H9 (cell line): Measurements from ENCODE around the gene ANXA4. TPM values are rescaled to one million over a fixed set of nuclear protein-coding genes. Genes with fewer than 3 reads are reported as not detected.

Source experiments
- DNase-seq: peaks from one replicate; pipeline ENCODE4 v3.0.0-alpha.2; 2017
- H2AFZ ChIP-seq: one replicate; pipeline ENCODE4 v1.6.1; 2013; ENCODE audit warnings: mild to moderate bottlenecking, low read length, control low read depth, moderate library complexity
- H2AK5ac ChIP-seq: 2 replicates; pipeline ENCODE4 v1.6.1; 2013; ENCODE audit warnings: low read length, control low read depth, mixed read lengths; ENCODE audit not compliant: insufficient read length
- H2BK120ac ChIP-seq: one replicate; pipeline ENCODE4 v1.6.1; 2013; ENCODE audit warnings: low read depth, mild to moderate bottlenecking, low read length, control low read depth, inconsistent platforms; ENCODE audit not compliant: poor library complexity, severe bottlenecking
- H2BK12ac ChIP-seq: 2 replicates; pipeline ENCODE4 v1.6.1; 2013; ENCODE audit warnings: low read length, control low read depth, mixed read lengths, low read depth; ENCODE audit not compliant: insufficient read length
- H2BK15ac ChIP-seq: 2 replicates; pipeline ENCODE4 v1.6.1; 2013; ENCODE audit warnings: low read depth, low read length, control low read depth
- H2BK20ac ChIP-seq: one replicate; pipeline ENCODE4 v1.6.1; 2013; ENCODE audit warnings: low read depth, mild to moderate bottlenecking, low read length, control low read depth, inconsistent platforms; ENCODE audit not compliant: poor library complexity, severe bottlenecking
- H2BK5ac ChIP-seq: 2 replicates; pipeline ENCODE4 v1.6.1; 2013; ENCODE audit warnings: low read length, control low read depth, mixed read lengths; ENCODE audit not compliant: insufficient read length
- H3K14ac ChIP-seq: 2 replicates; pipeline ENCODE4 v1.6.1; 2013; ENCODE audit warnings: low read length, control low read depth; ENCODE audit not compliant: insufficient read depth
- H3K18ac ChIP-seq: 2 replicates; pipeline ENCODE4 v1.6.1; 2013; ENCODE audit warnings: low read depth, mild to moderate bottlenecking, mixed read lengths, low read length, control low read depth; ENCODE audit not compliant: insufficient read length
- H3K23ac ChIP-seq: 2 replicates; pipeline ENCODE4 v1.6.1; 2013; ENCODE audit warnings: low read length, control low read depth, mixed read lengths, low read depth; ENCODE audit not compliant: insufficient read length
- H3K23me2 ChIP-seq: 2 replicates; pipeline ENCODE4 v1.6.1; 2013; ENCODE audit warnings: low read depth, mild to moderate bottlenecking, mixed read lengths, low read length, control low read depth; ENCODE audit not compliant: insufficient read length, poor library complexity, severe bottlenecking
- H3K27ac ChIP-seq: 2 replicates; pipeline ENCODE4 v1.5.1; 2013; ENCODE audit warnings: low read length, control low read depth, mixed read lengths, low read depth; ENCODE audit not compliant: insufficient read length
- H3K27me3 ChIP-seq: 2 replicates; pipeline ENCODE4 v1.6.1; 2013; ENCODE audit warnings: low read length, control low read depth, inconsistent platforms; ENCODE audit not compliant: insufficient read depth
- H3K4ac ChIP-seq: 2 replicates; pipeline ENCODE4 v1.6.1; 2013; ENCODE audit warnings: low read depth, mild to moderate bottlenecking, control low read depth, inconsistent platforms, low read length, moderate library complexity
- H3K4me1 ChIP-seq: 2 replicates; pipeline ENCODE4 v1.6.1; 2013; ENCODE audit warnings: low read length, control low read depth, inconsistent platforms; ENCODE audit not compliant: insufficient read depth
- H3K4me2 ChIP-seq: 2 replicates; pipeline ENCODE4 v1.6.1; 2013; ENCODE audit warnings: low read length, control low read depth, mixed read lengths; ENCODE audit not compliant: insufficient read length, insufficient read depth
- H3K56ac ChIP-seq: 2 replicates; pipeline ENCODE4 v1.6.1; 2013; ENCODE audit warnings: low read depth, mild to moderate bottlenecking, mixed read lengths, low read length, control low read depth; ENCODE audit not compliant: insufficient read length
- H3K79me1 ChIP-seq: 2 replicates; pipeline ENCODE4 v1.6.1; 2013; ENCODE audit warnings: low read depth, mild to moderate bottlenecking, moderate library complexity, low read length, control low read depth, inconsistent platforms; ENCODE audit not compliant: insufficient read depth, poor library complexity, severe bottlenecking
- H3K79me2 ChIP-seq: 2 replicates; pipeline ENCODE4 v1.6.1; 2013; ENCODE audit warnings: low read length, control low read depth, inconsistent platforms; ENCODE audit not compliant: insufficient read depth
- H3K9ac ChIP-seq: 2 replicates; pipeline ENCODE4 v1.6.1; 2013; ENCODE audit warnings: low read length, control low read depth, mixed read lengths; ENCODE audit not compliant: insufficient read length; ENCODE audit errors: extremely low read depth
- H3K9me3 ChIP-seq: one replicate; pipeline ENCODE4 v1.6.1; 2013; ENCODE audit warnings: low read depth, low read length, inconsistent platforms; ENCODE audit not compliant: control insufficient read depth
- H3T11ph ChIP-seq: one replicate; pipeline ENCODE4 v1.6.1; 2013; ENCODE audit warnings: mild to moderate bottlenecking, low read length, control low read depth, inconsistent platforms
- H4K20me1 ChIP-seq: one replicate; pipeline ENCODE4 v1.6.1; 2013; ENCODE audit not compliant: control insufficient read depth, insufficient read length, insufficient read depth
- H4K5ac ChIP-seq: 2 replicates; pipeline ENCODE4 v1.6.1; 2013; ENCODE audit warnings: low read depth, mild to moderate bottlenecking, mixed read lengths, low read length, control low read depth; ENCODE audit not compliant: insufficient read length
- H4K8ac ChIP-seq: replicated peaks from 2 replicates; pipeline ENCODE4 v1.6.1; 2013; ENCODE audit warnings: low read length, control low read depth, mixed read lengths, low read depth; ENCODE audit not compliant: insufficient read length
- H4K91ac ChIP-seq: 2 replicates; pipeline ENCODE4 v1.6.1; 2013; ENCODE audit warnings: low read depth, mild to moderate bottlenecking, moderate library complexity, mixed read lengths, low read length, control low read depth; ENCODE audit not compliant: insufficient read length
- H3K27ac Mint-ChIP-seq, 3 experiments: 2 replicates in 2 of 3; 3 replicates in 1 of 3; pipeline ENCODE4 v1.8.0; 2020 to 2021; ENCODE audit warnings: mixed read lengths in 3 of 3, mild to moderate bottlenecking in 1 of 3, moderate library complexity in 1 of 3
- H3K27me3 Mint-ChIP-seq: 2 replicates; pipeline ENCODE4 v1.8.0; 2021; ENCODE audit warnings: low read depth, mild to moderate bottlenecking, moderate library complexity, mixed read lengths
- H3K36me3 Mint-ChIP-seq, 3 experiments: 2 replicates in 2 of 3; 3 replicates in 1 of 3; pipeline ENCODE4 v1.8.0; 2020 to 2021; ENCODE audit warnings: low read depth in 3 of 3, mixed read lengths in 3 of 3; ENCODE audit not compliant: insufficient read depth in 1 of 3
- H3K4me1 Mint-ChIP-seq, 2 experiments: 2 replicates each; pipeline ENCODE4 v1.8.0; 2020; ENCODE audit warnings: mixed read lengths in 2 of 2
- H3K4me3 Mint-ChIP-seq, 2 experiments: 2 replicates in 1 of 2; 3 replicates in 1 of 2; pipeline ENCODE4 v1.8.0; 2020 to 2021; ENCODE audit warnings: mild to moderate bottlenecking in 2 of 2, mixed read lengths in 2 of 2, moderate library complexity in 1 of 2
- H3K9me3 Mint-ChIP-seq, 2 experiments: 2 replicates in 1 of 2; 3 replicates in 1 of 2; pipeline ENCODE4 v1.8.0; 2020; ENCODE audit warnings: mild to moderate bottlenecking in 2 of 2, mixed read lengths in 2 of 2, moderate library complexity in 1 of 2
- WGBS: extraction: QIAGEN DNeasy Blood & Tissue Kit; methylation state at CpG from one replicate; pipeline ENCODE4 v1.1.7; 2013; ENCODE audit warnings: missing lambda C conversion rate, low lambda C conversion rate, mixed read lengths; ENCODE audit not compliant: insufficient read length; ENCODE audit errors: extremely low coverage; 5-methylcytosine and 5-hydroxymethylcytosine counted together
- total RNA-seq: library from RNA; stranded (reverse); gene quantifications from 2 replicates; pipeline ENCODE4 v1.2.1, GENCODE V29; 2021
- TF ChIP-seq, protein P1 (sequence below): fragments of 200-600 bp; sonication (generic); conservative IDR thresholded peaks from 3 replicates; pipeline ENCODE4 v1.8.0; 2021; ENCODE audit warnings: antibody characterized with exemption, mild to moderate bottlenecking

ANXA4 gene
- total RNA-seq, 1 experiment from 2014 or later: 14.4 TPM

- H3K4me1 Mint-ChIP-seq: peaks cover 12 to 14% of the 10 kb centered on the region in 2 experiments
These were observed 76.0 kb downstream of the ANXA4 start for GRCh38 chr2:69817729-69818501.

More at GRCh38 chr2:69817729-69818501, 76.0 kb downstream of the ANXA4 start:
- TF ChIP-seq, protein P1, sequence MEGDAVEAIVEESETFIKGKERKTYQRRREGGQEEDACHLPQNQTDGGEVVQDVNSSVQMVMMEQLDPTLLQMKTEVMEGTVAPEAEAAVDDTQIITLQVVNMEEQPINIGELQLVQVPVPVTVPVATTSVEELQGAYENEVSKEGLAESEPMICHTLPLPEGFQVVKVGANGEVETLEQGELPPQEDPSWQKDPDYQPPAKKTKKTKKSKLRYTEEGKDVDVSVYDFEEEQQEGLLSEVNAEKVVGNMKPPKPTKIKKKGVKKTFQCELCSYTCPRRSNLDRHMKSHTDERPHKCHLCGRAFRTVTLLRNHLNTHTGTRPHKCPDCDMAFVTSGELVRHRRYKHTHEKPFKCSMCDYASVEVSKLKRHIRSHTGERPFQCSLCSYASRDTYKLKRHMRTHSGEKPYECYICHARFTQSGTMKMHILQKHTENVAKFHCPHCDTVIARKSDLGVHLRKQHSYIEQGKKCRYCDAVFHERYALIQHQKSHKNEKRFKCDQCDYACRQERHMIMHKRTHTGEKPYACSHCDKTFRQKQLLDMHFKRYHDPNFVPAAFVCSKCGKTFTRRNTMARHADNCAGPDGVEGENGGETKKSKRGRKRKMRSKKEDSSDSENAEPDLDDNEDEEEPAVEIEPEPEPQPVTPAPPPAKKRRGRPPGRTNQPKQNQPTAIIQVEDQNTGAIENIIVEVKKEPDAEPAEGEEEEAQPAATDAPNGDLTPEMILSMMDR: no peak
- Histone ChIP-seq H3K18ac (no peak overlapping the region), H2AFZ (no peak overlapping the region), H2BK12ac (no peak overlapping the region), H3K9ac (no peak overlapping the region), H3K79me2 (no peaks in the 10 kb centered on the region), H3K4ac (no peak overlapping the region), H2BK15ac (no peak overlapping the region), H4K8ac (no peak overlapping the region), H2BK120ac (no peak overlapping the region), H3K14ac (no peak overlapping the region), H3T11ph (no peak overlapping the region), H3K23ac (no peak overlapping the region), H3K23me2 (no peaks in the 10 kb centered on the region), H3K27ac (no peak overlapping the region), H3K79me1 (no peaks in the 10 kb centered on the region), H2BK5ac (no peak overlapping the region), H3K27me3 (no peaks in the 10 kb centered on the region), H3K4me2 (no peak overlapping the region), H2AK5ac (no peak overlapping the region), H4K5ac (no peak overlapping the region), H2BK20ac (no peak overlapping the region), H3K9me3 (no peaks in the 10 kb centered on the region), H3K4me1 (no peaks in the 10 kb centered on the region), H4K91ac (no peak overlapping the region), H4K20me1 (no peaks in the 10 kb centered on the region), H3K56ac (no peak overlapping the region)
- no CpG with 5 or more reads among the region's 4 CpGs for WGBS
- no peak overlapping the region for H3K4me3 Mint-ChIP-seq
- no peaks in the 10 kb centered on the region for H3K9me3 Mint-ChIP-seq
- H3K27me3 Mint-ChIP-seq: no peaks in the 10 kb centered on the region
- no peak for DNase-seq
- H3K27ac Mint-ChIP-seq: no peak overlapping the region
- H3K36me3 Mint-ChIP-seq: peaks cover 0 to 4% (median 2%) of the 10 kb centered on the region in 3 experiments; a peak in 3 of 7 replicates
